BE2C (cell line): Measurements from ENCODE around the gene MEP1B.
"Not testable (repeated sequence)": the region's sequence is repeated elsewhere in the genome, so short reads cannot be mapped to it uniquely, and the experiment has no call there.

ENCODE experiments used
- DNase-seq: peaks from one replicate; pipeline ENCODE4 v3.0.0-alpha.2; 2020
- H3K27me3 ChIP-seq: fragments of 250-450 bp; sonication (Bioruptor Pico); 2 replicates; pipeline ENCODE4 v1.5.1; 2020; ENCODE audit warnings: mild to moderate bottlenecking
- H3K36me3 ChIP-seq: fragments of 250-450 bp; sonication (Bioruptor Pico); 2 replicates; pipeline ENCODE4 v1.5.1; 2020; ENCODE audit warnings: mild to moderate bottlenecking
- H3K4me1 ChIP-seq: fragments of 250-450 bp; sonication (Bioruptor Pico); 2 replicates; pipeline ENCODE4 v1.5.1; 2020
- H3K4me3 ChIP-seq: 2 replicates; pipeline ENCODE4 v1.5.1; 2011; ENCODE audit warnings: low read depth, low read length
- H3K9me3 ChIP-seq: fragments of 250-450 bp; sonication (Bioruptor Pico); 2 replicates; pipeline ENCODE4 v1.5.1; 2020
- TF ChIP-seq, protein P1 (sequence below): IDR thresholded peaks from 2 replicates; pipeline ENCODE4 v1.5.1; 2012; ENCODE audit warnings: mild to moderate bottlenecking, low read depth, low read length

The MEP1B gene

DNA sequence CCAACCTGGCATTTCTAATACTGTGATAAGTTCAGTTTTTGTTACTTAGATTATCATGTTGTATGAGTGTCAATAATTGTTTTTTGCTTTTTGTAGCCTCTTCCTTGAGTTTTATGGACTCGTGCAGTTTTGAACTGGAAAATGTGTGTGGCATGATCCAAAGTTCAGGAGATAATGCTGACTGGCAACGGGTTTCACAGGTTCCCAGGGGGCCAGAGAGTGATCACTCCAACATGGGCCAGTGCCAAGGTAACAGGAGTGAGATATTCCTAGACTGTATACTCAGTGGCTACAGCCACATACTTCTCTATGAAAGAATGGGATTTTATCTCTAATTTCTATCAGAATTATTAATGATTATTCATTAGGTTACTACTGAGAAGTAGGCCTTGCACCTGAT is 18.2 kb downstream of the MEP1B start:
- TF ChIP-seq, protein P1, sequence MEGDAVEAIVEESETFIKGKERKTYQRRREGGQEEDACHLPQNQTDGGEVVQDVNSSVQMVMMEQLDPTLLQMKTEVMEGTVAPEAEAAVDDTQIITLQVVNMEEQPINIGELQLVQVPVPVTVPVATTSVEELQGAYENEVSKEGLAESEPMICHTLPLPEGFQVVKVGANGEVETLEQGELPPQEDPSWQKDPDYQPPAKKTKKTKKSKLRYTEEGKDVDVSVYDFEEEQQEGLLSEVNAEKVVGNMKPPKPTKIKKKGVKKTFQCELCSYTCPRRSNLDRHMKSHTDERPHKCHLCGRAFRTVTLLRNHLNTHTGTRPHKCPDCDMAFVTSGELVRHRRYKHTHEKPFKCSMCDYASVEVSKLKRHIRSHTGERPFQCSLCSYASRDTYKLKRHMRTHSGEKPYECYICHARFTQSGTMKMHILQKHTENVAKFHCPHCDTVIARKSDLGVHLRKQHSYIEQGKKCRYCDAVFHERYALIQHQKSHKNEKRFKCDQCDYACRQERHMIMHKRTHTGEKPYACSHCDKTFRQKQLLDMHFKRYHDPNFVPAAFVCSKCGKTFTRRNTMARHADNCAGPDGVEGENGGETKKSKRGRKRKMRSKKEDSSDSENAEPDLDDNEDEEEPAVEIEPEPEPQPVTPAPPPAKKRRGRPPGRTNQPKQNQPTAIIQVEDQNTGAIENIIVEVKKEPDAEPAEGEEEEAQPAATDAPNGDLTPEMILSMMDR: no peak
- no peak for DNase-seq
- H3K9me3 ChIP-seq: no peaks in the 10 kb centered on the region
- no peaks in the 10 kb centered on the region for H3K36me3 ChIP-seq
- H3K4me1 ChIP-seq: no peaks in the 10 kb centered on the region
- H3K27me3 ChIP-seq: no peaks in the 10 kb centered on the region
- H3K4me3 ChIP-seq: no peak overlapping the region

DNA sequence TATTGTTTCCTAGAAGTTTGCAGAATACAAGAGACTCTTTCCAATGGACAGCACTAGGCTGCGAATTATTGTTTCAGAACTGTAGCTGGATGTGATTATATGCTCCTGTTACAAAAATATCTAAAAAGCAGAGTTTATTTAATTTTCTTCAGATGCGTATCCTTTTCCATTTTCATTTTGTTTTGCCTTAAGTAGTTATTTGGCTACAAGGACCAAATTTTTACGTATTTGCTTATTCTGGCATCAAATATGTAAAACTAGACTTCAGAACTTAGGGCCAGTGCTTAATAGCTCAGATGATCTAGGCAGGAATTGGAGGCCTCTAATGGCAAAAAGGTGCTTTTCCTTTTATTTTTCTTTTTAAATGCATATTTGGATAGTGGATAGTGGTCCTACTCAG is 18.7 kb downstream of the MEP1B start:
- TF ChIP-seq, protein P1: no peak
- DNase-seq: no peak
- H3K4me1 ChIP-seq: no peaks in the 10 kb centered on the region
- no peaks in the 10 kb centered on the region for H3K9me3 ChIP-seq
- H3K4me3 ChIP-seq: no peak overlapping the region
- H3K36me3 ChIP-seq: no peaks in the 10 kb centered on the region
- no peaks in the 10 kb centered on the region for H3K27me3 ChIP-seq

DNA sequence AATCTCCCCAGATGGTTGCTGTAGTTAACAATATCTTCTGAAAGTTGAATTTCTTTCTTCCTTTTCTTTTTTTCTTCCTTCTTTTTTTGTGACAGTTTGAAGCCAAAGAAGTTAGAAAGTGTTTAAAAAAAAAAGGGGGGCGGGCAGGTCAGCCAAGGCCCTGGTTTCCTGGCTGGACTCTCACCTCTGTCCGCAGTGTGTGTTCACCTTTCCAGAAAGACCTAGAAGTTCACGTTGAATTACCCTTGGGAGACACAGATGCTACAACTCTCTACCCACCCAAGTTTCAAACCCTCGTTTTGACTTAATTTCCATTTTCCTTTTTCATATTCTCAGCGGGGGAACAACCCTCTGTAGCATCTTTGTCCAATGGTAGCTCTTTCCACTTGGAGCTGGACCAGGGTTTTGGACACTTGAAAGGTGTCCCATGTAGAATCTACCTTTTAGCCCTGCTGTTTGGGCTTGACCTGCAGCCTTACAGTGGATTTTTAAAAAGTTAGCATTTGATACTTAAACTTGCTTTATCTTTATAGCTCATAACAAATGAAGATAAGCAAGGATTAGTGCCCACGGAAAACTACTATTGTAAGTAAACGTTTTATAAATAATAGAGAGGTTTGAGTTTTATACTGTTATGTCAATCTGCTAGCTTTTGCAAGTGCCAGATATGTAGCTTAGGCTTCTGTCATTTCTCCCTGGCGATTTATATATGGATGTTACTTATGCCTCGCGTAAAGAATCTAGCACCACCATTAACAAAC is 20.0 kb downstream of the MEP1B start:
- Histone ChIP-seq H3K4me3 (no peak overlapping the region), H3K36me3 (no peaks in the 10 kb centered on the region), H3K4me1 (no peaks in the 10 kb centered on the region), H3K9me3 (no peaks in the 10 kb centered on the region), H3K27me3 (no peaks in the 10 kb centered on the region)
- TF ChIP-seq, protein P1: no peak
- DNase-seq: no peak

DNA sequence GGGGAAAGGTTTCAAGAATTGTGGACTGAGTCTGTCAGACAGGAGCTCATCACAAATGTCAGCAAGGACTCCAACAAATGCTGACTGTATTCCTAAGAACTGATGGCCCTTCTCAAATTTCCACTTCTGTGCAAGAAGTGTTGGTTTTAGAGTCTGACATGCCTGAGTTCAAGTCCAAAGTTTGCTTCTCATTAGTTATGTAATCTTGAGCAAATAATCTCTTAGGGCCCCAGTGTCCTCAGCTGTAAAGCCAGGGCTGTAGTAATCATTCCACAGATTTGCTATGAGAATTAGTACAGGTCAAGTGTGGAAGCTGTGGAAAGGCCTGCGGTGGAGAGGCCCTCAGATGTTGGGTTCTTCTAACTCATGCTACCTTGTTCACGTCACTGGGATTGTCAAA is 23.9 kb downstream of the MEP1B start:
- Histone ChIP-seq H3K27me3 (no peaks in the 10 kb centered on the region), H3K9me3 (no peaks in the 10 kb centered on the region), H3K4me1 (no peaks in the 10 kb centered on the region), H3K36me3 (no peaks in the 10 kb centered on the region), H3K4me3 (no peak overlapping the region)
- DNase-seq: no peak
- TF ChIP-seq, protein P1: no peak

DNA sequence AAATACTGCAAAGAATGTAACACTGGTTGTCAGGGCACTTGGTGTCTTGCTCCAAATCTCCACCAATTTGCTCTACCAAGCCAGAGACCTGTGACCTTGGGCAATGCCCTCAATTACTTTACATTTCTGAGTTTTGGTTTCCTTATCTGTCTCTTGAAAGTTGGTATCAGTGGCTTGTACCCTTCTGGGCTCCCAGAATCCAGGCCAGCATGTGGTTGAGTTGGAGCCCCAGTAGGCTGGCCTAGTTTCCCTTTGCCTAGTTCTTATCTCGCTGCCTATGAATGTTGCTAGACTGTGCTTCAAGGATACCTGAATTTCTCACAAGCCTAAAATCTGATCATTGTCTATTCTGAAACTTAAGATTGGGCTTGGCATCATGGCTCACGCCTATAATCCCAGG is 26.6 kb downstream of the MEP1B start:
- H3K36me3 ChIP-seq: no peaks in the 10 kb centered on the region
- no peaks in the 10 kb centered on the region for H3K27me3 ChIP-seq
- DNase-seq: no peak
- no peaks in the 10 kb centered on the region for H3K4me1 ChIP-seq
- no peaks in the 10 kb centered on the region for H3K9me3 ChIP-seq
- no peak overlapping the region for H3K4me3 ChIP-seq
- TF ChIP-seq, protein P1: no peak

DNA sequence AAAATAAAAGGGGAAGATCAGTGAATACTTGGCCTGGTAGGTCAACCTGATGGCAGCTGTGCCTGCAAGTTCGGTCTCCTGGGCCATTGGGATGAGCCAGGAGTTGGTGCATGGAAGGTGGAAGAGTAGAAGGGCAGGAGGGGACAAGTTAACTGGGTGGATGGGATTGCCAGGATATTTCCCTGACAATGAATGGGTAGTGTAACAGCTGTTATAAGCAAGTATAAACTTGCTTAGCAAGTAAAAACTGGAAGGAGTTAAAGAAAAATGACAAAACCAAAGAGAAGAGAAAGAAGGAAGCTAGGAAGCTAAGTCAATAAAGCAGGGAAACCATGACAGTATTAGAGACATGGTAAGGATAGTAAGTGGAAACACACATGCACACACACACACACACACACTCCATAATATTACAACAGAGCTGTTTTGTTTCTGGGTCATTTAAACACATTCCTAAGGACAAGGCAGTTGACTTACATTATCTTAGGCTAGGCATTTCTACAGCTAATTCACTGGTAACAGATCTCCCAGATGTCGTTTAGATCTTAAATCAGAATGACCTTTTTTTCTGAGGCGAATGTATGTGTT is 29.7 kb downstream of the MEP1B start:
- no peak for DNase-seq
- no peaks in the 10 kb centered on the region for H3K4me1 ChIP-seq
- H3K9me3 ChIP-seq: no peaks in the 10 kb centered on the region
- no peaks in the 10 kb centered on the region for H3K36me3 ChIP-seq
- no peaks in the 10 kb centered on the region for H3K27me3 ChIP-seq
- TF ChIP-seq, protein P1: no peak
- H3K4me3 ChIP-seq: no peak overlapping the region

DNA sequence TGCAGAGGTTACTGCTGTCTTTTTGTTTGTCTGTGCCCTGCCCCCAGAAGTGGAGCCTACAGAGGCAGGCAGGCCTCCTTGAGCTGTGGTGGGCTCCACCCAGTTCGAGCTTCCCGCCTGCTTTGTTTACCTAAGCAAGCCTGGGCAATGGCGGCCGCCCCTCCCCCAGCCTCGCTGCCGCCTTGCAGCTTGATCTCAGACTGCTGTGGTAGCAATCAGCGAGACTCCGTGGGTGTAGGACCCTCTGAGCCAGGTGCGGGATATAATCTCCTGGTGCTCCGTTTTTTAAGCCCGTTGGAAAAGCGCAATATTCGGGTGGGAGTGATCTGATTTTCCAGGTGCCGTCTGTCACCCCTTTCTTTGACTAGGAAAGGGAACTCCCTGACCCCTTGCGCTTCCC is 43.5 kb downstream of the MEP1B start:
- H3K36me3 ChIP-seq, DNase-seq, H3K4me1 ChIP-seq, H3K4me3 ChIP-seq, H3K9me3 ChIP-seq, H3K27me3 ChIP-seq: not testable (repeated sequence)
